Stomach (tissue), 4 donors: ENCODE data around the gene ISL2.

ENCODE experiments used
- CTCF ChIP-seq, 7 experiments: fragments of 450-650 bp in 4 of 7; fragments of 200-600 bp in 3 of 7; sonication (generic) in 3 of 7; IDR thresholded peaks; one replicate each; pipeline ENCODE4 v1.5.1; 2016 to 2019; ENCODE audit warnings: antibody characterized with exemption in 7 of 7, control low read depth in 2 of 7, mild to moderate bottlenecking in 1 of 7
- POLR2A ChIP-seq, 4 donors: fragments of 450-650 bp; IDR thresholded peaks; one replicate each; pipeline ENCODE4 v1.6.1; 2016; ENCODE audit warnings: antibody characterized with exemption in 4 of 4, control low read depth in 2 of 4, mild to moderate bottlenecking in 1 of 4, moderate library complexity in 1 of 4

- TF ChIP-seq POLR2A (IDR thresholded peaks at IDR 0.05) (no peak), CTCF (IDR thresholded peaks at IDR 0.05) (no peak)
Observed at GRCh38 chr15:76386178-76386577, 49.6 kb downstream of the ISL2 start.
